Fibroblast of lung (primary cell): ENCODE results near the gene CMSS1. TPM values are rescaled to one million over a fixed set of nuclear protein-coding genes. Genes with fewer than 3 reads are reported as not detected.

Experiments
- DNase-seq, 2 donors: peaks; one replicate each; pipeline versions ENCODE4 v3.0.0 to v3.0.0-alpha.2; 2010; ENCODE audit warnings: low read depth in 2 of 2
- H2AFZ ChIP-seq: 2 replicates; pipeline ENCODE4 v1.5.1; 2012; ENCODE audit warnings: low read length, control low read depth, inconsistent platforms
- H3K27ac ChIP-seq: 2 replicates; pipeline ENCODE4 v1.5.1; 2011; ENCODE audit warnings: low read length, control low read depth; ENCODE audit not compliant: insufficient read depth
- H3K27me3 ChIP-seq: 2 replicates; pipeline ENCODE4 v1.5.1; 2011; ENCODE audit warnings: mild to moderate bottlenecking, low read length; ENCODE audit not compliant: control insufficient read depth, insufficient read depth
- H3K36me3 ChIP-seq: 2 replicates; pipeline ENCODE4 v1.5.1; 2011; ENCODE audit warnings: low read length; ENCODE audit not compliant: control insufficient read depth, insufficient read depth
- H3K4me1 ChIP-seq: 2 replicates; pipeline ENCODE4 v1.5.1; 2011; ENCODE audit warnings: low read length; ENCODE audit not compliant: control insufficient read depth, insufficient read depth; ENCODE audit errors: extremely low read depth
- H3K4me2 ChIP-seq: 2 replicates; pipeline ENCODE4 v1.5.1; 2011; ENCODE audit warnings: low read length, control low read depth; ENCODE audit not compliant: insufficient read depth; ENCODE audit errors: extremely low read depth
- H3K4me3 ChIP-seq, 4 experiments: fragments of 200-600 bp in 1 of 4; sonication (generic) in 1 of 4; replicated peaks in 1 of 4; 2 replicates each; pipeline ENCODE4 v1.5.1; 2011 to 2016; ENCODE audit warnings: low read length in 4 of 4, low read depth in 3 of 4, mild to moderate bottlenecking in 3 of 4, control low read depth in 2 of 4, inconsistent platforms in 1 of 4, mixed read lengths in 1 of 4; ENCODE audit not compliant: insufficient read depth in 1 of 4; ENCODE audit errors: control extremely low read depth in 1 of 4
- H3K79me2 ChIP-seq: 2 replicates; pipeline ENCODE4 v1.5.1; 2012; ENCODE audit warnings: mild to moderate bottlenecking, low read length, inconsistent platforms; ENCODE audit not compliant: control insufficient read depth, insufficient read depth
- H3K9ac ChIP-seq: 2 replicates; pipeline ENCODE4 v1.5.1; 2011; ENCODE audit warnings: mild to moderate bottlenecking, low read length, control low read depth; ENCODE audit not compliant: insufficient read depth
- H3K9me3 ChIP-seq: 2 replicates; pipeline ENCODE4 v1.5.1; 2012; ENCODE audit warnings: low read depth, low read length; ENCODE audit not compliant: control insufficient read depth, insufficient read depth
- H4K20me1 ChIP-seq: 2 replicates; pipeline ENCODE4 v1.5.1; 2011; ENCODE audit warnings: low read length; ENCODE audit not compliant: control insufficient read depth, insufficient read depth; ENCODE audit errors: extremely low read depth
- CTCF ChIP-seq, 2 donors: IDR thresholded peaks in 1 of 2; conservative IDR thresholded peaks in 1 of 2; 1 replicate in 1 of 2; 2 replicates in 1 of 2; pipeline ENCODE4 v1.5.1; 2011 to 2012; ENCODE audit warnings: low read length in 2 of 2, control low read depth in 1 of 2, inconsistent platforms in 1 of 2, low read depth in 1 of 2, mild to moderate bottlenecking in 1 of 2
- EZH2 ChIP-seq: IDR thresholded peaks from 2 replicates; pipeline ENCODE4 v1.5.1; 2012; ENCODE audit warnings: low read length, control low read depth, mild to moderate bottlenecking; ENCODE audit errors: missing control alignments
- polyA plus RNA-seq, 2 donors: library from polyadenylated mRNA; depleted of rRNA in 1 of 2; stranded (reverse) in 1 of 2; unstranded in 1 of 2; fragments of >200 nt; gene quantifications; 2 replicates each; pipeline ENCODE4 v1.2.1, GENCODE V29; 2011 to 2012; ENCODE audit warnings: missing spikeins in 1 of 2
- total RNA-seq: library from RNA; depleted of rRNA; stranded (reverse); fragments of >200 nt; gene quantifications from 2 replicates; pipeline ENCODE4 v1.2.1, GENCODE V29; 2014

Gene CMSS1
- total and polyA plus RNA-seq, 2 donors (not counting 1 experiment from before 2014, with no cell fraction given) = 6.9 to 13.2 TPM

GRCh38 chr3:100001083-100001482 lies 183.4 kb downstream of the CMSS1 start:
- no peak for TF ChIP-seq CTCF (conservative IDR thresholded peaks at IDR 0.05 in 1 of 2, IDR thresholded peaks at IDR 0.05 in 1 of 2; ENCODE audit: low read depth in 1 of 2, low read length in 2 of 2)
- TF ChIP-seq EZH2 = no peak
- Histone ChIP-seq H3K9ac (no peak overlapping the region), H3K27ac (no peak overlapping the region), H3K4me2 (no peak overlapping the region), H3K4me3 (no peak overlapping the region), H3K4me1 (peaks cover 9% of the 10 kb centered on the region), H2AFZ (no peak overlapping the region), H3K79me2 (no peaks in the 10 kb centered on the region), H4K20me1 (no peaks in the 10 kb centered on the region), H3K36me3 (no peaks in the 10 kb centered on the region), H3K9me3 (no peaks in the 10 kb centered on the region), H3K27me3 (no peaks in the 10 kb centered on the region)
- DNase-seq = no peak

GRCh38 chr3:100001526-100002270 lies 184.0 kb downstream of the CMSS1 start:
- Histone ChIP-seq H4K20me1 (no peaks in the 10 kb centered on the region), H3K4me3 (no peak overlapping the region), H2AFZ (no peak overlapping the region), H3K9ac (no peak overlapping the region), H3K27me3 (no peaks in the 10 kb centered on the region), H3K79me2 (no peaks in the 10 kb centered on the region), H3K27ac (no peak overlapping the region), H3K36me3 (no peaks in the 10 kb centered on the region), H3K9me3 (no peaks in the 10 kb centered on the region), H3K4me2 (no peak overlapping the region), H3K4me1 (peaks cover 12% of the 10 kb centered on the region)
- no peak for TF ChIP-seq CTCF (conservative IDR thresholded peaks at IDR 0.05 in 1 of 2, IDR thresholded peaks at IDR 0.05 in 1 of 2; ENCODE audit: low read depth in 1 of 2, low read length in 2 of 2)
- no peak for TF ChIP-seq EZH2
- no peak for DNase-seq

GRCh38 chr3:100002599-100003350 lies 185.1 kb downstream of the CMSS1 start:
- Histone ChIP-seq H3K4me1 (peaks cover 12% of the 10 kb centered on the region), H3K9me3 (no peaks in the 10 kb centered on the region), H3K4me2 (no peak overlapping the region), H3K36me3 (no peaks in the 10 kb centered on the region), H3K9ac (no peak overlapping the region), H3K27me3 (no peaks in the 10 kb centered on the region), H4K20me1 (no peaks in the 10 kb centered on the region), H3K4me3 (no peak overlapping the region), H3K27ac (no peak overlapping the region), H2AFZ (no peak overlapping the region), H3K79me2 (no peaks in the 10 kb centered on the region)
- TF ChIP-seq EZH2 (no peak), CTCF (conservative IDR thresholded peaks at IDR 0.05 in 1 of 2, IDR thresholded peaks at IDR 0.05 in 1 of 2; ENCODE audit: low read depth in 1 of 2, low read length in 2 of 2) (no peak)
- peak; percentile 74 to 100 for DNase-seq
